Activated CD4-positive, alpha-beta T cell treated with anti-CD3 and anti-CD28 coated beads for 48 hours (primary cell): Measurements from ENCODE around the gene ANO2.
"Not testable (repeated sequence)": the region's sequence is repeated elsewhere in the genome, so short reads cannot be mapped to it uniquely, and the experiment has no call there.

ENCODE experiments used
- DNase-seq: peaks from one replicate; pipeline ENCODE4 v3.0.0-alpha.2; 2020

The ANO2 gene

GRCh38 chr12:5715021-5715420 lies 230.0 kb downstream of the ANO2 start:
- DNase-seq, result no peak

DNA sequence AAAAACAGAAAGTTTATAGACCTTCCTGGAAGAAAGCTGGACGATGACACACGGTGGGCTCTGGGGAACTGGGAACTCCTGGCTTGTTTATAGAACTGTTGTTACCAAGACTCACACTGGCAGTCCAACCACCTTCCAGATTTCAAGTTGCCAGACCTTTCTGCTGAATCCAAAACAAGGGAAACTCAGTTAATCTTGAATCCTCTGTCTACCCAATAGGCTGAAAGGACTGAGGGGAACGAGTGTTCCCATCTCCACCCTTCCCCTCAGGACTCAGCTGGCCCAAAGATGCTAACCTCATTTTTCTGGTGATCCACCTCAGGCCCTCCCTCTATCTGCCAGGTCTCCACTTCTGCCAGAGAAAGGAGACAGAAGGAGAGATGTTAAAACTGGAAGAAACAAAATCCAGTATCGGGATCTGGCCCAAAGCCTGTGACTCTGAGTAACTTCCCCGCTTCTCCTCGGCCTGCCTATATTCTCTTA lies 231.4 kb downstream of the ANO2 start:
- no peak for DNase-seq

- DNase-seq, result no peak
Measured at GRCh38 chr12:5710260-5710878, 234.7 kb downstream of the ANO2 start.

DNA sequence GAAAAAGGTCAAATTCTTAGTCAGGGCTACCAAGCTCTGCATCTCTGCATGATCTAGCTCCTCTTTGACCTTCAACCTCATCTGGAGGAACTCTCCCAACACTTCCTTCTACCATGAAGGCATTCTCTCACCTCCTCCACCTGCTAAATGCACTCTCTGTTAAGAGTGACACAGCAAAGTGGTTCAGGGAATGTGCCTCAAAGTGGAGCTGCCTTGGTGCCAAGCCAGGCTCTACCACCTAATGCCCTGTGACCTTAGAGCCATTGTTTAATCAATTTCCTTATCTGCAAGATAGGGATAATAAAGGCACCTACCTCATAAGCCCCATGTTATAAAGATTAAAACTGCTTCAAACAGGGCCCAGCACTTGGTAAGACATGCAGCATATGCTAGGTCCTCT lies 236.7 kb downstream of the ANO2 start:
- DNase-seq, result no peak

DNA sequence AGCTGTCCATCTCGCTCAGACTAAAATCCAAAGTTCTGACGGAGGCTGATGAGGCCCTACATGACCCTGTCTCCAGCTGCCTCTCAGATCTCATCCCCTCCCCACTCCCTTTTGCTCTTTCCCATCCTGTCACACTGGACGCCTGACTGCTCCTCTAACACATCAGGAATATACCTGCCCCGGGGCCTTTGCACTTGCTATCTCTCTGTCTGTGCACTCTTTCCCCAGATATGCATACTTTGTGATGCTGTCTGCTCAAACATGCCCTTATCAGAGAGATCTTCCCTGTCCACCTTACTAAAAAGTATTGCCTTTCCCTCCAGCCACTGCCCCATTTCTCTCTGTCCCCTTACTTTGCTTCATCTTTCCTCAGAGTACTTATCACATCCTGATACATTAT lies 238.8 kb downstream of the ANO2 start:
- no peak for DNase-seq

GRCh38 chr12:5705791-5706190 lies 239.3 kb downstream of the ANO2 start:
- DNase-seq, result no peak

DNA sequence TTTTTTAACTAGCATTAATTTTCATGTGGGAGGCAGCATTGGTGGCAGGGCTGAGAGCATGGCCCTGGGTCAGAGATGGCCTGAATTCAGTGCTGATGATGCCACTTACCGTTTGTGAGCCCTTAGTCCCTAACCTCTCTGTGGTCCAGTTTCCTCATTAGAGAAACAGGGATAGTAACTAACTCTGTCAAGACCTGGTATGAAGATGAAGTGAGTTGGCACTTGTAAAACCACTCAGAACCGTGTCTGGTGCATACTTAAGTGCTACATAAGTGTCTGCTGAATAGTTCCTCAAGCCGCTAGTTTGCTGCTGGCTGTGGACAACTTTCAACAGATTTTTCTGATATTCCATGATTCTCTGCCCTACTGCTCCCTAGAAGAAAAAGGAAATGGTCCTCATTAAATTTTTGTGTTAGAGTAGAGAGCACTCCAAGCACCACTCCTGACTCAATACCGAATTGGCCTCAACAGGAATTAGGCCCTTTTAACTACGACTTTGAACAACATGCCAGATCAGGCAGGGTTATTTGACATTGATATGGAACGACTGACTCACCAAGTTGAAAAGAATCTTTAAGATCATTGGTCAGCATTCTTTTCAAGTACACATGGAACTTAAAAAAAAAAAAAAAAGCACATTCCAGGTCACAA lies 250.2 kb downstream of the ANO2 start:
- no peak for DNase-seq

- DNase-seq, result no peak
Measured at GRCh38 chr12:5692850-5693249, 252.2 kb downstream of the ANO2 start.

- DNase-seq, result no peak
Measured at GRCh38 chr12:5691943-5692342, 253.1 kb downstream of the ANO2 start.

DNA sequence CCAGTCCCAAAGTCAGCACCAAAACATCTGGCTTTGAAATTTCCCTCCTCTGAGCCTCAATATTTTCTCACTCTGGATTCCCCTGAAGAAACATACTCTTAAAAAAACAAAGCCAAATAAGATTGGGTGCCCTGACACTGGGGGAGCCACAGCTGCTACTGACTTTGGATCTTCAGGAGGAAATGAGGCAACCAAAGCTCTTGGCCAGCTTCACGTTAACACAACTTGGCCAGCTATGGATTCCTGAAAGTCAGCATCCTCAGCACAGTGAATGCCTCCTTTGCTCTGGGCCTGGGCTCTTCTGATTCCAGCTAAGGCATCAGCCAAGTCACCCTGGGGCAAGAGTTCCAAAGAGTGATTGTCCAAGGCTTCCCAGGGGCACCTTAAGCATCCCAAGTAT lies 254.8 kb downstream of the ANO2 start:
- DNase-seq, result no peak

DNA sequence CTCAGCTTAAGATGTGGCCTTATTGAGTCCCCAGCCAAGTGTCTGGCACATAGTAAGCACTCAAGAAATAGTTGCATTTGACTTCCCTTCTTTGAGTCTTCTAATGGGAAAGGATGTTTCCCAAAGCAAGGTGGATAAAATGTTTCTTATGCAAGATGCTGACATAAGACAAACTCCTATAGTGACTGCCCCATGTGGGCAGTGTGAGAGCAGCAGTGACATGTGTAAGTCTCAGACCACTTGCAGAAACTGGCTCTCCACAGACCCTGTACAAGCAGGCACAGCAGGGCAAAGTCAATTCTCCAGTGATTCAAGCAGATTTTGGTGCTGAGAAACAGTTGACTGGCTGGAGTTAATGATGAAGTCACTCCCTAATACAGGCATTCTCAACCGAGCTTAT lies 255.3 kb downstream of the ANO2 start:
- DNase-seq, result no peak

DNA sequence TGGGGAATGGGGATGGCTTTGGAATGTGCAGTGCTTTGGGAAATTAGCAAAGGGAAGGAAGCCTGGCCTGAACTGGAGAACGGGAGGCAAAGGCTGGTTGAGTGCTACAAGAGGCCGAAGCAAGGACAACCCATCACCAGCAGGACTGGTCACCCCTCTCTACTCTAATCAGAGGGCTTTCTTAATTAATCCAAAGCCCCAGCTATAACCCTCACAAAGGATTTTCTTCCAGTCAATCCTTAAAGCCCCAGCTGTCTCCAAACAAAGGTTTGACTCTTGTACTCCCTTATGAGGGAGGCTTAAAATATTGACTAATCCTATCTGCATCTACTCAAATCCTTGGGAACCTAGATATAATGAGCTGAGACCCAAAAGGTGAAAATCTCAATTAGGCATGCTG lies 256.8 kb downstream of the ANO2 start:
- DNase-seq, result no peak

GRCh38 chr12:5685935-5686334 lies 259.1 kb downstream of the ANO2 start:
- no peak for DNase-seq

DNA sequence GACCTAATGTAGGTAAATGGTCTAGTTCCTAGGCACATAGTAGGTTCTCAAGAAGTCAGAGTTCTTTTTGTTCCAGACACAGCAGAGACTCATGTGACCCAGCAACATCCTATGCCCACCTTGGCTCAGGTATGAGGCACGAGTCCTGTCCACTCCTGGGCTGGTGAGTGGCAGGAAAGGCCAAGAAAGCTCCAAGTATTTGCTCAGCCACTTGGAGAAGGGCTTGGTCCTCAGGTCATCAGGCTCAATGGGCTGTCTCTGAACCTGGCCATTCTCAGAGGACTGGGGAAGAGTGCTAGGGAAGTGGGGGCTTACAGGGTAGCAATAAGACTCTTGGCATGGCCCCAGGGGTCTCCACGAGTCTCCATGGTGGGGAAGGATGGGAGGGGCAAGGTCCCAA lies 260.1 kb downstream of the ANO2 start:
- no peak for DNase-seq

GRCh38 chr12:5682581-5682980 lies 262.5 kb downstream of the ANO2 start:
- DNase-seq, result no peak

GRCh38 chr12:5678176-5678575 lies 266.9 kb downstream of the ANO2 start:
- DNase-seq, result no peak

DNA sequence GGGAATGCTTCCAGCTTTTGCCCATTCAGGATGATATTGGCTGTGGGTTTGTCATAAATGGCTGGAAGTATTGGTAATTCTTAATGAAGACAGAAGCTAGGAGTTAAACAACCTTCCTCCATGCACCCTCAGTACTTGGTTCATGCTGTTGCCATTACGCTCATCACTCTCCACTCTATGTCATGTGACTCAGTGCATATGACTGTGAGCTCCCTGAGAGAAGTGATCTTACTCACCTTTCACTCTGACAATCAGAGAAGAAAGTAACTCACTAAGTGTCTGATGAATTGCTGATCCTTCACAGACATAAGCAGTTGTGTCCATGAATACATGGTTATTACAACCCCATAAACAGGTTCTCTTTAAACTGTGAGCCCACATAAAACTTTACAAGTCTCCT lies 275.4 kb downstream of the ANO2 start:
- DNase-seq, result not testable (repeated sequence)

- no peak for DNase-seq
Measured at GRCh38 chr12:5665615-5666014, 279.4 kb downstream of the ANO2 start.

DNA sequence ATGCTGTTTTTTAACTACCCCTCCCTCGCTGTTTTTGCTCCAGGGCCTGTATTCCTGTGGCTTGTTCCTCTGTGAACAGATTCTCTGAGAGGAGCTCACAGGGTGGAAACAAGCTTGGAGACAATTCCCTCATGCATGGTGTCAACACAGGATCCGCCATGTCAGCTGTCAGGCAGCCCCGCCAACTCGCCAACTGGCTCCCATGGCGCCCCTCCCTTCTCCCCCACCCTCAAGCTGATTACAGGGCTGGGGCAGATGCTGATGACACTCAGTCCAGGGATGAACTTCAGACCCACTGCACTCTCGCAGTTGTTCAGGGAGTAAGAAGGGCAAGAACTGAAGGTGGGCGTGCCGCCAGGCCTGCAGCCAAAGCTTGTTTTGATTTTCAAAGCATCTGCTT lies 283.2 kb downstream of the ANO2 start:
- no peak for DNase-seq

GRCh38 chr12:5660238-5660637 lies 284.8 kb downstream of the ANO2 start:
- DNase-seq, result no peak

DNA sequence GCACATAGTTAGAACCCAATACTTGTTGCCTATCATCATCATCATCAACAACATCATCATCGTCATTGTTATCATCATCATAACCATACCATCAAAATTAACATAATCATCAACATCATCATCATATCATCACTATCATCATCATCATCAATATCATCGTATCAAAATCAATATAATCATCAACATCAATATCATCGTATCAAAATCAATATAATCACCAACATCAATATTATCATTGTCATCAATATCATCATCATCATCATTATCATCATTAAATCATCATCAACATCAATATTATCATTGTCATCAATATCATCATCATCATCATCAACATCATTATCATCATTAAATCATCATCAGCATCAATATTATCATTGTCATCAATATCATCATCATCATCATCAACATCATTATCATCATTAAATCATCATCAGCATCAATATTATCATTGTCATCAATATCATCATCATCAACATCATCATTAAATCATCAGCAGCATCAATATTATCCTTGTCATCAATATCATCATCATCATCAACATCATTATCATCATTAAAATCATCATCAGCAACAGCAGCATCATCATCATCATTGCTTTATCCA lies 286.6 kb downstream of the ANO2 start:
- not testable (repeated sequence) for DNase-seq

- no peak for DNase-seq
Measured at GRCh38 chr12:5656836-5657235, 288.2 kb downstream of the ANO2 start.

GRCh38 chr12:5655120-5655519 lies 289.9 kb downstream of the ANO2 start:
- no peak for DNase-seq

DNA sequence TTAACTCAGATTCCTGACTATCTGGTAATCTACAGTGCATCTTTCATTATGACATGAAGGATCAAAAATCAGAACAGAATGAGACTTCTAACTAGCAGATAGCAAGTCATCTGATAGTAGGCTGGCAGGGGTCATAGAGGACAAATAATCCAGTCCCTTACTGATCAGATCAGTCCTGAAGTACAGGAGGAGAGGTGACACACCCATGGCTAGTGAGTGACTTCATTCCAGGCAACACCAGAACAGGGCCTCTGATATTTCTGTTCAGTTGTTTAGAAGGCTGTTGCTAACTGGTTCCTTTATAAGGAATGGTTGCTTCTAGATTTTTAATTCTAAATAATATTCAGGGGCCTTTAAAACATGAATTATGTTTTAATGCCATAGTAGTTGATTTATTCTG lies 291.0 kb downstream of the ANO2 start:
- DNase-seq, result no peak
